Measurements from ENCODE around the gene PCNP. TPM values are rescaled to one million over a fixed set of nuclear protein-coding genes. Genes with fewer than 3 reads are reported as not detected.

PCNP gene
- total and polyA plus RNA-seq, 9 of the 15 experiments (the other 6 are each of a cell fraction or from before 2014, with no cell fraction given) = 54.3 to 170 (median 150) TPM

DNA sequence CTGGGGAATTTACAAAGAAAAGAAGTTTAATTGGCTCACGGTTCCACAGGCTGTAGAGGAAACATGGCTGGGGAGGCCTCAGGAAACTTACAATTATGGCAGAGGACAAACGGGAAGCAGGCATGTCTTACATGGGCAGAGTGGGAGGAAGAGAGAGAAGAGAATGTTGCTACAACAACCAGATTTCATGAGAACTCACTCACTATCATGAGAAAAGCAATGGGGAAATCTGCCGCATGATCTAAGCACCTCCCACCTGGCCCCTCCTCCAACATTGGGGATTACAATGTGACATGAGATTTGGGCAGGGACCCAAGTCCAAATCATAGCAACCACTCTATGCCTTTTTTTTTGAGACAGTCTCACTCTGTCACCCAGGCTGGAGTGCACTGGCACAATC lies 28.8 kb downstream of the PCNP start:
- no peaks in the 10 kb centered on the region for H3K79me2 ChIP-seq (ENCODE audit: control insufficient read depth, insufficient read depth, low read length)
- no peak overlapping the region for H3K4me3 ChIP-seq
- H2AFZ ChIP-seq (ENCODE audit: low read depth, low read length) = no peak overlapping the region
- intact Hi-C loops (cut with micrococcal nuclease) = no loop called here
- no peaks in the 10 kb centered on the region for H3K4me1 ChIP-seq (replicated peaks in 1 of 2; ENCODE audit: control insufficient read depth in 2 of 2, insufficient read depth in 2 of 2, low read length in 2 of 2)
- H4K20me1 ChIP-seq (replicated peaks; ENCODE audit: control insufficient read depth, insufficient read depth, low read length) = no peaks in the 10 kb centered on the region
- ChIA-PET POLR2A (no interaction called here), CTCF (ENCODE audit: low intra/inter-chr PET ratio) (no interaction called here)
- FAIRE-seq (no peak), ATAC-seq (no peak), DNase-seq (ENCODE audit: extremely low read depth in 1 of 4, low spot score in 3 of 4) (no peak)
- H3K4me2 ChIP-seq (ENCODE audit: insufficient read depth, low read length) = no peak overlapping the region
- H3K9me3 ChIP-seq (replicated peaks; ENCODE audit: control insufficient read depth, insufficient read depth, low read depth, low read length) = 0 out of 2 replicates have a peak, but pooled peaks cover 2% of the 10 kb centered on the region
- peaks cover 5% of the 10 kb centered on the region; the same call in 1 of the 3 replicates for H3K36me3 ChIP-seq (ENCODE audit: control insufficient read depth, insufficient read depth, low read length)
- 80% methylated on average over 1 of the region's 3 CpGs for WGBS (ENCODE audit: insufficient coverage, low coverage, missing lambda C conversion rate)
- H3K27ac ChIP-seq (ENCODE audit: extremely low read depth, low read depth, low read length) = no peak overlapping the region
- TF ChIP-seq ELK3 (CRISPR knock-in tag; IDR thresholded peaks at IDR 0.05) (no peak), ZNF384 (IDR thresholded peaks at IDR 0.05; ENCODE audit: low read depth, low read length) (no peak), ZNF124 (CRISPR knock-in tag; IDR thresholded peaks at IDR 0.05) (no peak), HLTF (IDR thresholded peaks at IDR 0.05) (no peak), RB1 (IDR thresholded peaks at IDR 0.05; ENCODE audit: low read depth) (no peak), ZNF717 (CRISPR knock-in tag; IDR thresholded peaks at IDR 0.05) (no peak), TGIF2 (CRISPR knock-in tag; IDR thresholded peaks at IDR 0.05) (no peak), ZNF785 (CRISPR knock-in tag; IDR thresholded peaks at IDR 0.05) (no peak), KDM4B (IDR thresholded peaks at IDR 0.05; ENCODE audit: borderline replicate concordance in 2 of 2, low read depth in 1 of 2) (no peak), SRF (CRISPR knock-in tag; IDR thresholded peaks at IDR 0.05) (no peak), YBX1 (IDR thresholded peaks at IDR 0.05) (no peak), POLR2H (tag; IDR thresholded peaks at IDR 0.05; ENCODE audit: low read depth) (no peak)
- H3K9me1 ChIP-seq (ENCODE audit: control insufficient read depth, insufficient read depth, low read length) = no peaks in the 10 kb centered on the region
- H3K9ac ChIP-seq (ENCODE audit: insufficient read depth in 1 of 2, low read depth in 2 of 2, low read length in 2 of 2) = no peak overlapping the region
- BruUV-seq (replicated peaks) = no TSS peak
- H3K27me3 ChIP-seq (ENCODE audit: control insufficient read depth in 2 of 2, insufficient read depth in 2 of 2, low read length in 2 of 2) = no peaks in the 10 kb centered on the region
- in situ Hi-C loops (cut with MboI) = no loop called here

All from K562 (cell line).